Measurements from ENCODE around the gene DCAF6. TPM values are rescaled to one million over a fixed set of nuclear protein-coding genes. Genes with fewer than 3 reads are reported as not detected.

DCAF6 gene
- total and polyA plus RNA-seq, 3 experiments from 2014 or later, result 15.4 to 24.9 (median 24.8) TPM

DNA sequence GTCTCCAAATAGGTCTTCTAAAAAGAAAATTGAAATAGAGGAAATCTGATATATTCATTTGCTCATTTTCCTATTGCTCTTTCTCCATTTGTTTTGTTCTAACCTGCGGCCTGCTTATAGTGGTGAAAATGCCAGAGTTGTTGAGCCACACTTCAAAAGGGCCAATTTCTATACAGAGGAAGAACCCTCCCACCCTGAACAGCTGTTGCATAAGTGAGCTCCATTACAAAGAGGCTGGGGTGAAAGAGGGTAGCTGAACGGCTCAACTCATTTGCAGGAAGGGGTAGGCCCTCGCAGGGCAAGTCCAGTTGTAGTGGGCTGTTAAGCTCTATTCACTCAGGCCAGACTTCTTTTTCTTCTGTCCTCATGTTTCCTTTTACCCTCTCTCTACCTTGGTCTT, 31.3 kb upstream of the DCAF6 start:
- no peaks in the 10 kb centered on the region for H3K4me1 ChIP-seq (ENCODE audit: insufficient read depth, low read length)
- Mint-ChIP-seq H3K9me3 (peaks cover 4 to 15% (median 7%) of the 10 kb centered on the region in 5 donors), H3K27ac (no peak overlapping the region), H3K4me1 (no peaks in the 10 kb centered on the region), H3K27me3 (peaks cover 11 to 39% of the 10 kb centered on the region in 2 donors), H3K36me3 (peaks cover 0 to 3% (median 2%) of the 10 kb centered on the region in 3 donors), H3K4me3 (no peak overlapping the region)
- DNase-seq, result no peak
- no peaks in the 10 kb centered on the region for H3K36me3 ChIP-seq (ENCODE audit: insufficient read depth, low read length)
- no peaks in the 10 kb centered on the region for H3K27me3 ChIP-seq (ENCODE audit: insufficient read depth, low read length, poor library complexity, severe bottlenecking)
- POLR2A ChIA-PET, result no interaction called here
- no peak overlapping the region for H3K4me3 ChIP-seq (ENCODE audit: low read length)
- no peaks in the 10 kb centered on the region for H3K9me3 ChIP-seq (ENCODE audit: low read length)
- CTCF ChIA-PET, result interaction anchor here (0.8 kb wide), 1 partner anchor 9 kb away, joined by 3 read pairs; the partner anchor contains the start of gene ADCY10
- H3K27ac ChIP-seq (ENCODE audit: low read depth, low read length), result no peak overlapping the region

- Mint-ChIP-seq H3K36me3 (peaks cover 0 to 6% (median 4%) of the 10 kb centered on the region in 3 donors), H3K9me3 (peaks cover 6 to 15% (median 10%) of the 10 kb centered on the region in 5 donors)
- CTCF ChIA-PET, result no interaction called here
Measured at GRCh38 chr1:167905671-167906070, 30.8 kb upstream of the DCAF6 start.

GRCh38 chr1:167909691-167910180, 26.7 kb upstream of the DCAF6 start:
- Mint-ChIP-seq H3K9me3 (peaks cover 6 to 15% (median 10%) of the 10 kb centered on the region in 5 donors), H3K27me3 (peaks cover 11 to 28% of the 10 kb centered on the region in 2 donors), H3K4me1 (no peaks in the 10 kb centered on the region), H3K27ac (no peak overlapping the region), H3K36me3 (peaks cover 3 to 6% (median 4%) of the 10 kb centered on the region in 3 donors), H3K4me3 (no peak overlapping the region)
- Histone ChIP-seq H3K27me3 (ENCODE audit: insufficient read depth, low read length, poor library complexity, severe bottlenecking) (no peaks in the 10 kb centered on the region), H3K9me3 (ENCODE audit: low read length) (no peaks in the 10 kb centered on the region), H3K4me1 (ENCODE audit: insufficient read depth, low read length) (no peaks in the 10 kb centered on the region), H3K27ac (ENCODE audit: low read depth, low read length) (no peak overlapping the region), H3K4me3 (ENCODE audit: low read length) (no peak overlapping the region), H3K36me3 (ENCODE audit: insufficient read depth, low read length) (no peaks in the 10 kb centered on the region)
- ChIA-PET CTCF (no interaction called here), POLR2A (interaction anchor here (0.6 kb wide), 1 partner anchor 138 kb away, joined by 3 read pairs; no protein-coding TSS in a partner anchor)
- DNase-seq, result no peak

More at GRCh38 chr1:167905671-167906070, 30.8 kb upstream of the DCAF6 start:
- Mint-ChIP-seq H3K4me3 (no peak overlapping the region), H3K4me1 (no peaks in the 10 kb centered on the region), H3K27me3 (peaks cover 14 to 42% of the 10 kb centered on the region in 2 donors), H3K27ac (no peak overlapping the region)
- Histone ChIP-seq H3K9me3 (ENCODE audit: low read length) (no peaks in the 10 kb centered on the region), H3K27me3 (ENCODE audit: insufficient read depth, low read length, poor library complexity, severe bottlenecking) (no peaks in the 10 kb centered on the region), H3K4me3 (ENCODE audit: low read length) (no peak overlapping the region), H3K36me3 (ENCODE audit: insufficient read depth, low read length) (no peaks in the 10 kb centered on the region), H3K4me1 (ENCODE audit: insufficient read depth, low read length) (no peaks in the 10 kb centered on the region), H3K27ac (ENCODE audit: low read depth, low read length) (no peak overlapping the region)
- POLR2A ChIA-PET, result no interaction called here
- no peak for DNase-seq

DNA sequence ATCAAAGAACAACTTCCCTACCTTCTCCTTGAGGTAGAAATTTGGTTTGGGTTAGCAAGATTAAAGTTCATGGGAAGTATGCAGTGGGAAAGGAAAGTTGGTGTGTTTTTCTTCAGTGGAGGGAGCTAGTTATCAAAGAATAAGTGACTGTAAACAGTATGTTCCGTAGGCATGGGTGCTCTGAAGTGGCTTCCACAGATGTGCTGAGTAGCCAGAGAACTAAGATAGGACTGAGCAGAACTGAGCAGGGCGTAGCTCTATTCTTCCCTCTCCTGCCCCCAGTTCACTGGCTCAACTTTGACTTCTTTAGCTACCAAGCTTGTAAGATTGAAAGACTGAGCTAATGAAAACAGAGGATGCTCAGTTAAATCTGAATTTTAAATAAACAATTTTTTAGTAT, 26.0 kb upstream of the DCAF6 start:
- POLR2A ChIA-PET, result interaction anchor here (0.6 kb wide), 1 partner anchor 138 kb away, joined by 3 read pairs; no protein-coding TSS in a partner anchor
- no peaks in the 10 kb centered on the region for H3K27me3 ChIP-seq (ENCODE audit: insufficient read depth, low read length, poor library complexity, severe bottlenecking)
- no peak overlapping the region for H3K4me3 Mint-ChIP-seq
- DNase-seq, result no peak
- CTCF ChIA-PET, result no interaction called here
- peaks cover 11 to 21% of the 10 kb centered on the region in 2 donors for H3K27me3 Mint-ChIP-seq
- H3K9me3 ChIP-seq (ENCODE audit: low read length), result no peaks in the 10 kb centered on the region
- no peaks in the 10 kb centered on the region for H3K4me1 Mint-ChIP-seq
- peaks cover 6 to 15% (median 10%) of the 10 kb centered on the region in 5 donors for H3K9me3 Mint-ChIP-seq
- peaks cover 3 to 6% (median 5%) of the 10 kb centered on the region in 3 donors for H3K36me3 Mint-ChIP-seq
- no peak overlapping the region for H3K4me3 ChIP-seq (ENCODE audit: low read length)
- H3K4me1 ChIP-seq (ENCODE audit: insufficient read depth, low read length), result no peaks in the 10 kb centered on the region
- H3K27ac ChIP-seq (ENCODE audit: low read depth, low read length), result no peak overlapping the region
- H3K36me3 ChIP-seq (ENCODE audit: insufficient read depth, low read length), result no peaks in the 10 kb centered on the region
- no peak overlapping the region for H3K27ac Mint-ChIP-seq

GRCh38 chr1:167911413-167911812, 25.1 kb upstream of the DCAF6 start:
- no peak for DNase-seq
- Histone ChIP-seq H3K27me3 (ENCODE audit: insufficient read depth, low read length, poor library complexity, severe bottlenecking) (no peaks in the 10 kb centered on the region), H3K4me3 (ENCODE audit: low read length) (no peak overlapping the region), H3K4me1 (ENCODE audit: insufficient read depth, low read length) (no peaks in the 10 kb centered on the region), H3K27ac (ENCODE audit: low read depth, low read length) (no peak overlapping the region), H3K36me3 (ENCODE audit: insufficient read depth, low read length) (no peaks in the 10 kb centered on the region), H3K9me3 (ENCODE audit: low read length) (no peaks in the 10 kb centered on the region)
- H3K4me1 Mint-ChIP-seq, result no peaks in the 10 kb centered on the region
- H3K27me3 Mint-ChIP-seq, result peaks cover 11 to 21% of the 10 kb centered on the region in 2 donors
- no peak overlapping the region for H3K4me3 Mint-ChIP-seq
- ChIA-PET CTCF (no interaction called here), POLR2A (no interaction called here)
- H3K36me3 Mint-ChIP-seq, result peaks cover 6 to 9% (median 7%) of the 10 kb centered on the region in 3 donors
- peaks cover 6 to 15% (median 10%) of the 10 kb centered on the region in 5 donors for H3K9me3 Mint-ChIP-seq
- no peak overlapping the region for H3K27ac Mint-ChIP-seq

GRCh38 chr1:167912294-167912693, 24.2 kb upstream of the DCAF6 start:
- no peaks in the 10 kb centered on the region for H3K9me3 ChIP-seq (ENCODE audit: low read length)
- no peak overlapping the region for H3K4me3 Mint-ChIP-seq
- H3K27ac Mint-ChIP-seq, result no peak overlapping the region
- no peak overlapping the region for H3K4me3 ChIP-seq (ENCODE audit: low read length)
- H3K4me1 Mint-ChIP-seq, result no peaks in the 10 kb centered on the region
- peaks cover 5 to 15% of the 10 kb centered on the region in 2 donors for H3K27me3 Mint-ChIP-seq
- H3K27me3 ChIP-seq (ENCODE audit: insufficient read depth, low read length, poor library complexity, severe bottlenecking), result no peaks in the 10 kb centered on the region
- peaks cover 10 to 16% (median 12%) of the 10 kb centered on the region in 3 donors for H3K36me3 Mint-ChIP-seq
- ChIA-PET POLR2A (no interaction called here), CTCF (no interaction called here)
- no peaks in the 10 kb centered on the region for H3K36me3 ChIP-seq (ENCODE audit: insufficient read depth, low read length)
- H3K4me1 ChIP-seq (ENCODE audit: insufficient read depth, low read length), result no peaks in the 10 kb centered on the region
- peaks cover 6 to 15% (median 8%) of the 10 kb centered on the region in 5 donors for H3K9me3 Mint-ChIP-seq
- no peak overlapping the region for H3K27ac ChIP-seq (ENCODE audit: low read depth, low read length)
- no peak for DNase-seq

GRCh38 chr1:167913895-167914496, 22.5 kb upstream of the DCAF6 start, which contains the start of gene ADCY10:
Gene ADCY10, minus strand, starts transcription at chr1:167914134. Its CDS starts 8,994 bp downstream, at chr1:167905140.
- Histone ChIP-seq H3K36me3 (ENCODE audit: insufficient read depth, low read length) (no peaks in the 10 kb centered on the region), H3K27me3 (ENCODE audit: insufficient read depth, low read length, poor library complexity, severe bottlenecking) (no peaks in the 10 kb centered on the region), H3K27ac (ENCODE audit: low read depth, low read length) (no peak within 1 kb of the TSS), H3K4me1 (ENCODE audit: insufficient read depth, low read length) (no peaks in the 10 kb centered on the region), H3K4me3 (ENCODE audit: low read length) (no peak within 1 kb of the TSS), H3K9me3 (ENCODE audit: low read length) (no peaks in the 10 kb centered on the region)
- H3K36me3 Mint-ChIP-seq, result peaks cover 10 to 28% (median 12%) of the 10 kb centered on the region in 3 donors
- H3K4me3 Mint-ChIP-seq, result no peak within 1 kb of the TSS
- H3K9me3 Mint-ChIP-seq, result peaks cover 4 to 9% (median 6%) of the 10 kb centered on the region in 5 donors
- CTCF ChIA-PET, result interaction anchor here (1.0 to 2.2 kb wide), 2 partner anchors 9 to 21 kb away, joined by 3 to 7 read pairs; no protein-coding TSS in a partner anchor
- no peaks in the 10 kb centered on the region for H3K4me1 Mint-ChIP-seq
- H3K27ac Mint-ChIP-seq, result peak within 1 kb of the TSS in 1 of 8 donors; percentile 32
- POLR2A ChIA-PET, result no interaction called here
- no peak for DNase-seq
- peaks cover 3 to 5% of the 10 kb centered on the region in 2 donors for H3K27me3 Mint-ChIP-seq

DNA sequence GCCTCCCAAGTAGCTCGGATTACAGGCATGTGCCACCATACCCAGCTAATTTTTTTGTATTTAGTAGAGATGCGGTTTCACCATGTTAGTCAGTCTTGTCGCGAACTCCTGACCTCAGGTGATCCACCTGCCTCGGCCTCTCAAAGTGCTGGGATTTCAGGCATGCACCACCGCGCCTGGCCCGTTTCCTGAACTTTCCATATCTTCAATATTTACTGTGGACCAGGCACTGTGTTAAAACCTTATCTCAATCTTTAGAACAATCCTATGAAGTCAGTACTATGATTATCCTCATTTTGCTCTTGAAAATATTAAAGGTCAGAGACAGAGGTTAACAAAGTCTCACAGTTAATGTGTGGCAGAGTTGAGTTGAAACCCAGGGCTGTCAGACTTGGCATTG, 20.9 kb upstream of the DCAF6 start:
- POLR2A ChIA-PET, result no interaction called here
- no peaks in the 10 kb centered on the region for H3K4me1 Mint-ChIP-seq
- no peak overlapping the region for H3K4me3 Mint-ChIP-seq
- DNase-seq, result no peak
- H3K27me3 Mint-ChIP-seq, result no peaks in the 10 kb centered on the region
- Histone ChIP-seq H3K27ac (ENCODE audit: low read depth, low read length) (no peak overlapping the region), H3K9me3 (ENCODE audit: low read length) (no peaks in the 10 kb centered on the region), H3K36me3 (ENCODE audit: insufficient read depth, low read length) (no peaks in the 10 kb centered on the region), H3K4me1 (ENCODE audit: insufficient read depth, low read length) (no peaks in the 10 kb centered on the region), H3K27me3 (ENCODE audit: insufficient read depth, low read length, poor library complexity, severe bottlenecking) (no peaks in the 10 kb centered on the region), H3K4me3 (ENCODE audit: low read length) (no peak overlapping the region)
- peaks cover 4 to 38% (median 12%) of the 10 kb centered on the region in 3 donors for H3K36me3 Mint-ChIP-seq
- H3K27ac Mint-ChIP-seq, result no peak overlapping the region
- H3K9me3 Mint-ChIP-seq, result no peaks in the 10 kb centered on the region
- CTCF ChIA-PET, result interaction anchor here (2.2 kb wide), 1 partner anchor 20 kb away, joined by 7 read pairs; no protein-coding TSS in a partner anchor
